Brain microvascular endothelial cell (primary cell): Measurements from ENCODE around the gene SEPHS1.
A peak's percentile ranks its signal among the peaks of the same experiment; 100 is the strongest.

Experiments used
- DNase-seq: peaks from one replicate; pipeline ENCODE4 v3.0.0-alpha.2; 2020
- H3K27ac ChIP-seq: fragments of 250-450 bp; sonication (Bioruptor Pico); 2 replicates; pipeline ENCODE4 v1.5.1; 2020; ENCODE audit warnings: mild to moderate bottlenecking, moderate library complexity
- H3K27me3 ChIP-seq: fragments of 250-450 bp; sonication (Bioruptor Pico); replicated peaks from 2 replicates; pipeline ENCODE4 v1.5.1; 2020; ENCODE audit warnings: mild to moderate bottlenecking
- H3K36me3 ChIP-seq: fragments of 250-450 bp; sonication (Bioruptor Pico); replicated peaks from 2 replicates; pipeline ENCODE4 v1.5.1; 2020; ENCODE audit warnings: mild to moderate bottlenecking
- H3K4me3 ChIP-seq: 2 replicates; pipeline ENCODE4 v1.5.1; 2011; ENCODE audit warnings: low read depth, mild to moderate bottlenecking, control low read depth, low read length, moderate library complexity
- in situ Hi-C: cut with HindIII; loops from 2 replicates; pipeline ENCODE4 v1.10.0; 2017; ENCODE audit warnings: low sequenced_read_pairs, low pct_ligation_motif_present
- TF ChIP-seq, protein P1 (sequence below): IDR thresholded peaks from 2 replicates; pipeline ENCODE4 v1.5.1; 2011; ENCODE audit warnings: low read depth, mild to moderate bottlenecking, moderate library complexity, low read length, control low read depth, inconsistent platforms; ENCODE audit errors: missing control alignments

SEPHS1 gene

GRCh38 chr10:13299437-13300287, 48.4 kb downstream of the SEPHS1 start, which contains the start of gene PHYH:
Gene PHYH, minus strand, starts transcription at chr10:13300064. Its CDS starts 22 bp downstream, at chr10:13300042.
- H3K27me3 ChIP-seq: no peaks in the 10 kb centered on the region
- in situ Hi-C loops: no loop called here
- TF ChIP-seq, protein P1, sequence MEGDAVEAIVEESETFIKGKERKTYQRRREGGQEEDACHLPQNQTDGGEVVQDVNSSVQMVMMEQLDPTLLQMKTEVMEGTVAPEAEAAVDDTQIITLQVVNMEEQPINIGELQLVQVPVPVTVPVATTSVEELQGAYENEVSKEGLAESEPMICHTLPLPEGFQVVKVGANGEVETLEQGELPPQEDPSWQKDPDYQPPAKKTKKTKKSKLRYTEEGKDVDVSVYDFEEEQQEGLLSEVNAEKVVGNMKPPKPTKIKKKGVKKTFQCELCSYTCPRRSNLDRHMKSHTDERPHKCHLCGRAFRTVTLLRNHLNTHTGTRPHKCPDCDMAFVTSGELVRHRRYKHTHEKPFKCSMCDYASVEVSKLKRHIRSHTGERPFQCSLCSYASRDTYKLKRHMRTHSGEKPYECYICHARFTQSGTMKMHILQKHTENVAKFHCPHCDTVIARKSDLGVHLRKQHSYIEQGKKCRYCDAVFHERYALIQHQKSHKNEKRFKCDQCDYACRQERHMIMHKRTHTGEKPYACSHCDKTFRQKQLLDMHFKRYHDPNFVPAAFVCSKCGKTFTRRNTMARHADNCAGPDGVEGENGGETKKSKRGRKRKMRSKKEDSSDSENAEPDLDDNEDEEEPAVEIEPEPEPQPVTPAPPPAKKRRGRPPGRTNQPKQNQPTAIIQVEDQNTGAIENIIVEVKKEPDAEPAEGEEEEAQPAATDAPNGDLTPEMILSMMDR: no peak
- H3K36me3 ChIP-seq: no peaks in the 10 kb centered on the region
- H3K4me3 ChIP-seq: peak within 1 kb of the TSS; percentile 65
- H3K27ac ChIP-seq: peak within 1 kb of the TSS; percentile 53
- DNase-seq: peak; percentile 36

GRCh38 chr10:13298748-13299436, 49.2 kb downstream of the SEPHS1 start:
- TF ChIP-seq, protein P1: no peak
- in situ Hi-C loops: no loop called here
- no peaks in the 10 kb centered on the region for H3K36me3 ChIP-seq

GRCh38 chr10:13296476-13296875, 51.6 kb downstream of the SEPHS1 start:
- in situ Hi-C loops: no loop called here
- no peaks in the 10 kb centered on the region for H3K36me3 ChIP-seq

More at GRCh38 chr10:13298748-13299436, 49.2 kb downstream of the SEPHS1 start:
- DNase-seq: no peak
- peak overlapping the region; percentile 65 for H3K4me3 ChIP-seq
- H3K27ac ChIP-seq: no peak overlapping the region
- H3K27me3 ChIP-seq: no peaks in the 10 kb centered on the region

DNA sequence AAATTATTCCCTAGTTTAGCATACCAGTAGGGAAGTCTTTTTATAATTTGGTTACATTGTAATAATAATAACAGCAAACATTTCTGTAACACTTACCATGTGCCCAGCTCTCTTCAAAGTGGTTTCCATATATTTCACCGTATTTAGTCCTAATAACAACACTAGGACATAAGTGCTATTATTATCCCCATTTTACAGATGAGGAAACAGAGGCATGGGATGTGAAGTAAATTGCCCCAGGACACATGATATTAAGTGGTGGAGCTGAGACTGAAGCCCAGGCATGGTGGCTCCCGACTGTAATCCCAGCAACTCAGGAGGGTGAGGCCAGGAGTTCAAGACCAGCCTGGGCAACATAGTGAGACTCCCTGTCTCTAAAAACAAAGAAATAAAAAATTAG, 53.3 kb downstream of the SEPHS1 start:
- no peak for DNase-seq

More at GRCh38 chr10:13296476-13296875, 51.6 kb downstream of the SEPHS1 start:
- TF ChIP-seq, protein P1: no peak
- no peak overlapping the region for H3K27ac ChIP-seq
- no peak overlapping the region for H3K4me3 ChIP-seq
- DNase-seq: no peak
- H3K27me3 ChIP-seq: no peaks in the 10 kb centered on the region

DNA sequence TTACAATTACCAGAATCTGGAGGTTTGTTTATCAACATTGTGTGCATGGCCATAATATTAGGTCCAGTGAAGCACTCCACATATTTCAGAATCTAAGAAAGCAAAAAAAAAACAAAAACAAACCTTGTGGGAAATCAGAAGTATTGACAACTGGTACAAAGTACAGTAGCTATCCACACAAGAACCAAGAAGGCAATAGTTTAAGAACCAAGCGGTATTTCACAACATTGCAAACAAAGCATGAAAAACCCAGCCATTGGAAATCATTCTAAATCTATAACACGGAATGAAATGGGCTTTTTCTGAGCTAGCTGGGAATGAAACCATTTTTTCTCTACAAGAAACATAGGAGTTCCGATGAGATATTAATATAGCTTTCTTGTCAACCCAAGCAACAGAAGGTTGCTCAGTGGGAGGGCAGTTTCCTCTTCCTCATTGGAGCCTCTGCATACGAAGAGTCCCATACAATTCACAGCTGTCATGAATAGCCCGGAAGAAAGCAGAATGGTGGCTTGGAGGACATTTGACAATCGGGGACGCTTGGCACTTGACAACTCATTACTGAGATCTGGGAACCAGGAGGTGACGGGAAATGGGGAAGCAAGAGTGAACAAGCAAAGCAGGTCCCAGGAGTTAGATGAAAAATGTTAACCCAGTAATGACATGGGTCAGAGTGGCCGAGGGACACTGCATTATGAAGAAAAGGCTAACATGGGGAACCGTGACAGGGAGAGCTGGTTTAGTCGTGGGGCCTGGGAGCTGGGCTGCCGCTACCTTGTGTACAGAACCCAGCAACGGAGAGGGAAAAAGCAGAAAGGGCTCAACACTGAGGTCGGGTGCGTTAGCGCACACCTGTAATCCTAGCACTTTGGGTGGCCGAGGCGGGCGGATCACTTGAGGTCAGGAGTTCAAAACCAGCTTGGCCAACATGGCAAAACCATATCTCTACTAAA, 56.0 kb downstream of the SEPHS1 start:
- no peak for DNase-seq
- TF ChIP-seq, protein P1: no peak
- Histone ChIP-seq H3K36me3 (no peaks in the 10 kb centered on the region), H3K27me3 (no peaks in the 10 kb centered on the region), H3K27ac (no peak overlapping the region), H3K4me3 (no peak overlapping the region)
- in situ Hi-C loops: no loop called here

More for the DNA sequence above, 53.3 kb downstream of the SEPHS1 start:
- TF ChIP-seq, protein P1: no peak
- no peaks in the 10 kb centered on the region for H3K27me3 ChIP-seq
- H3K36me3 ChIP-seq: no peaks in the 10 kb centered on the region
- H3K27ac ChIP-seq: no peak overlapping the region
- in situ Hi-C loops: no loop called here
- no peak overlapping the region for H3K4me3 ChIP-seq
